GM18861 (cell line): ENCODE results near the gene IL1RAPL2.

Source experiments
- ATAC-seq: cut with Tn5 transposase; IDR thresholded peaks from one replicate; pipeline ENCODE4 v1.9.1; 2021; ENCODE audit not compliant: unreplicated experiment

Gene IL1RAPL2

DNA sequence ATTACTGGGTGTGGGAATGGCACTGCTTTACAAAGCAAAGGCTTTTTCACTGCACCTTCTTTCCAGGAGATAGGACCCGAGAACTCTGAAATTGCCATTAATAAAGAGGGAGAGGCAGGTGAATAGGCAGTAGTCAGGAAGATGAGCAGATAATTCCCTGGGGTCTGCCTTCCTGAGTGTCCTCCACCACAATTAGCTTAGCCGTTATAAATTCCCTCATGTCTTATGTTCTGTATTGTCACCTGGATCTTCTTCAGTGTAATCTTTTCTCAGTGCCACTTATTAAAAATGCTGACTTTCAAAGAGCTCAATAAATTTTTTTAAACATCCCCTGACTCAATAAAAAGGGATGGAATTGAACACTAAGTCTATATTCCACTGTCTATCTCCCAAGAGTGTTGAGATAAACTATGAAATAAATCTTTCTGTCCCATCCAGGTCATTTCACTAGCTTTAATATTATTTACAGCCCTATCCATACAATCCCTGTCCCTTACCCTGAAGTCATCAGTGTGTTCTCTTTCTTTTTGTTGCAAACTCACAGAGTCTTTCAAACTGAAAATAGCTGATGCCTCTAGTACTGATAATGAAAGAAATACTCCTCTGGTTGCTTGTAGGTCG is 984.2 kb downstream of the IL1RAPL2 start:
- no peak for ATAC-seq

DNA sequence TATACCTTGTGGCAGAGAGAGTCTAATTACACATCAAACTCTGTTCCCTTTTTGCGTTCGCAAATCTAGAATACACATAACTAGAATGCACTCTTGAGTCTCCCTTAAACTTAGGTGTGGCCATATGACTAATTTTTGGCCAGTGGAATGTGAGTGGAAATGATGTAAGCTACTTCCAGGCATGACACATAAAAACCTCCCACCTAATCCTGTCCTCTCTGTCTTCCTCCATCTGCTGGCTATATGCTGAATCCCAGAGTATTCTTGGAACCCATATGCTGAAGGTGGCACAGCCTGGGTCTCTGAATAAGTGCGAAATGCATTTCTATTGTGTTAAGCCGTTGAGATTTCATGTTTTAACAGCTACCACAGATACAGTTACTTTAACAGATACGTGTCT is 986.4 kb downstream of the IL1RAPL2 start:
- no peak for ATAC-seq

DNA sequence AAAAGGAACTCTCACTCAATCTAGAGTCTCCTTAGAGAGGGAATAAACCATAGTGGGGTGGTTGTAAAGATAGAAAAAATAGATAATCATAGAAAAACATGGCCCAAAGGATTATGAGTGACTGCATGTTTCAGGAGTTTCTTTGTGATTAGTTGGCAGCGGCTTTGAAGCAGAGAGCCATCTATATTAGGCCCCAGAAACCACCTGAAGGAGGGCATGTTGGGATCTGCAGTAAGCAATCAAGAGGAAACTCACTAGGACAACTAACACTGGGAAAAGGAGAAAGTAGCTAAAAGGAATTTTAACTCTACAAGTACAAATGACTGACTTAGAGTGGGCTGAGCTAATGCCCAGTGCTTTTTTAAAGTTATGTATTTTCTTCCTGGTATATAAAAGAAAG is 987.1 kb downstream of the IL1RAPL2 start:
- no peak for ATAC-seq

DNA sequence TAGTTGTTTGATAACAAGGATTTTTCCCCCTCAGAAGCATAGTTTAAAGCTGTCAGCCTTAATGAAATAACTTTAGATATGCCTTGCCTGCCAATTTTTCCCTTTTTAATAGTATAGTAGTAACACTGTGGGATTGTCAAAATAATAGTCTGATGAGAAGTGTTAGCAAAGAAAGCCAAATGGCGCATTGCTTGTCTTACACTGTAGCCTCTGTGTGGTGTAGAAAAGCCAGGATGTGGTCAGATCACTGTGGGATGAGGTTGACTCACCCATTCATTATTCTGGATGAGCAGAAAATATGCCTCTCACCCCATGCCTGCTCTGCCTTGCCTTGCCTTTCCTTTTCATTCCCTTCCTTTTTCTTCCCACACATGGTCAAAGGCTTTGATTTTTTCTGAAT is 998.5 kb downstream of the IL1RAPL2 start:
- no peak for ATAC-seq

DNA sequence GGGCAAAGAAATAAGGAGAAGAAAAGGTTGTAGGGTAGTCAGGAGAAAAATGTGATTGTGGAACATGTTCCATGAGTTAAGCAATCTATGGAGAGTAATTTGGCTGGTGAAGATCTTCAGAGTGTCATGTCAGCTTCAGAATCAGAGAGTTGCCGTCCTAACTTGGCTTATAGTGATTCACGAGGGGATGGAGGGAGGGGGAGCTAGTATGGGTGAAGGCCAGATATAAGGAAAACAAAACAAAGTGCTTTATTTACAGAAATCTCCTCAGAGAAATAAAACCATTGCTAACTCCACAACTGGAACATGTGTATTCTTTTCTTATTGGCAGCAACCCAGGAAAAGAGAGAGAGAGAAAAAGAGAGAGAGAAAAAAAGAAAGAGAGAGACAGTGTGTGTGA is 999.9 kb downstream of the IL1RAPL2 start:
- no peak for ATAC-seq

DNA sequence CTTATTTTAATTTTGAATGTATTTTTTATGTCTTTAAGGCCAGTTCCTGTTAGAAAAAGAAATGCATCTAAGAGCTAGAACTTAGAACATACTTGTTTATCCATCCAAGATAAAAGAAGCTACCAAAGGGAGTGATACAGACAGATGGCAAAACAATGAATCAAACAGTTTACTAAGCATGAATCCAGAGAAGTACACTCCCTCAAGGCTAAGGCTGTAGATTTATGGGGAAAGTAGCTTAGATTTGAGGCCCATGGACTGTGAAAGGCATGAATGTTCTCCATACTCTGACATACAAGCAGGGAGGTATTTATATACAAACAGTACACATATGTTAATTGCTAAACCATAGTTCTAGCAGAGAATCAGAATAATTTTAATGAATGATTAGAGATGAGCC is 1001.1 kb downstream of the IL1RAPL2 start:
- no peak for ATAC-seq

DNA sequence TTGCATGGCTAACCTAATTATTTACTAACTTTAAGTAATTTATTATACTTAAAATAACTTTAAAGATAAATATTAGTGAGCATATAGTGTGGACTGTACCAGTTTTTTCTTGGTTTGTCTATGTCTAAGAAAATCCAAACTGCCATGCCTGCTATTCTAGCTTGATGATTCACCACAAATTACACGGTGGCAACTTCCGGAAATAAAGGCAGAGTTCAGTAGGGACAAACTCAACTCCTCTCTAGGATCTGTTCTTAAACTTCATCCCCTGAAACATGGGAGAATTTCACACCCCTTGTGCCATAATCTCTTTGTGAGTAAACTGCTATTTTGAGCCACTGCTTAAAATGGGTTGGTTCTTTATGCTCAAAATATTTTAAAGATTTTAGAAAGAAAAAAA is 1042.7 kb downstream of the IL1RAPL2 start:
- ATAC-seq, result no peak

DNA sequence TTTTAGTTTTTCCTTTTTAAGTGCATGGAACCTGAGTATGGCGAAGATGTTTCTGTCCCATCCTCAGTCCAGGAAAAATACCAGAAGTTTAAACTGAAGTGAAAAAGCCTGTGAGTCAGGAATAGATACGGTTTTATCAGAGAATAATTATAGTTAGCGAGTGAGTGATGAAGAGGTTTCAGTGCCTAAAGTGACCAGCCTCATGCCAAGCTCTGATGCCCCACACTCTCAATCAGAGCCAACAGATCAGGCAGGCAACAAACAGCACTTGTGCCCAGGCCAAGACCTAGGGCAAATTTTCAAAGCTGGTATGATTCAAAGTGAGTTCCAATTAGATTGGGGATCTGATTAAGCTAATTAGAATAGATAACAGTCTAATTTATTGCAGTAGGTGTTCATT is 1043.5 kb downstream of the IL1RAPL2 start:
- no peak for ATAC-seq

DNA sequence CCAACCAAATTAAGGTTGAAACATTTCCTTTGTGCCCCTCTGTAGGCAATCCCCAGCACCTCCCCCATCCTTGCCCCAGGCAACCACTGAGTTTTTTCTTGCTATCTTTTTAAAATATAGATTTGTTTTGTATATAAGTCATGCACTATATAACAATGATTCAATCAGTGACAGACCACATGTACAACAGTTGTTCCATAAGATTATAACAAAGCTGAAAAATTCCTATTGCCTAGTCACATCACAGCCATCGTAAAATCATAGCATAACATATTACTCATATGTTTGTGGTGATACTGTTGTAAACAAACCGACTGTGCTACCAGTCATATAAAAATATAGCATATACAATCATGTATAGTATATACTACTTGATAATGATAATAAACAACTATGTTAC is 1044.4 kb downstream of the IL1RAPL2 start:
- no peak for ATAC-seq

DNA sequence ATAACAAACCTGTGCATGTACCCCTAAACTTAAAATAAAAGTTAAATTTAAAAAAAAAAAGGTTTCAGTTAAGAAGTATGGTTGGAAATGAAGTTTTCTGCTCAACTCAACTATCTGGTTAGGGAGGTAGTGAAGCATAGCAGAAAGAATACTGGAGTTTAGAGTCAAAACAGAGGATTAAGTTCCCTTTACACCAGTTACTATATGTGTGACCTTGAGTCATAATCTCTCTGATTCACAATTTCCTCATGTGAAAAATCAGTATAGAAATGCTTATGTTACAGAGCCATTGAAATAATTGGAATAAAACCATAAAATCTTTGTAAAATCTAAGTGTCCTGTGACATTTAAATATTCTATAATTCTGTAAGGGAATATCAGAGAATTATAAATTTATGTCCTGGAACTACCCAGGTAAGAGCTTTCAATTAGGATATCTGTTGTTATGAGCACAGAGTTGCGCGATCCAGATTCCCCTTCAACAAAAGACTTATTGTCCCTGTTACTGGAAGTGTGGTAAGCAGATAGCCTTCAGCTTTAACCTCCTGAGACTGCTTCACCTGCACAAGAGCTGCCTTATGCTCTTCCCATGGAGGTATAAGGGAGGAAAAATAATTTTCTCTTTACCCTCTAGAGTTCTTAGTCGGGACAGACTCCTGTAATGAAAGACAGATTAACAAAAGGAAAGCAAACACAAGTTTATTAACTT is 1052.5 kb downstream of the IL1RAPL2 start:
- no peak for ATAC-seq

DNA sequence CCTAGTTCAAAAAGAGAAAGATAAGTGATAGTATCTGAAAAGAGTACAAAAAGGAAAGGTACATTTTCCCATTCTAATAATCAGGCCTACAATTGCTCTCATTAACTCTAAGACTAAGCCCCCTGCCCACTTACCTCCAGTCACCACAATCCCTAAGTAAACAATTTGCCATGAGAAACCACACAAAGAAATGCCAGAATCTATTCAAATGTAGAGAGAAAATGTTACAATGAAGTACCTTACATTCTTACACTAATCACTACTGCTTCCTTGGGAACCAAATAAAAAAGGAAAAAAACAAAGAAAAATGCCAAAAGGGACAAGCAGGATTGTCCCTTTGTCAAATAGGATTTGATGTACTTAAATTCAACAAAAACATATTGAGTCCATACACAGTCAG is 1068.2 kb downstream of the IL1RAPL2 start:
- no peak for ATAC-seq

DNA sequence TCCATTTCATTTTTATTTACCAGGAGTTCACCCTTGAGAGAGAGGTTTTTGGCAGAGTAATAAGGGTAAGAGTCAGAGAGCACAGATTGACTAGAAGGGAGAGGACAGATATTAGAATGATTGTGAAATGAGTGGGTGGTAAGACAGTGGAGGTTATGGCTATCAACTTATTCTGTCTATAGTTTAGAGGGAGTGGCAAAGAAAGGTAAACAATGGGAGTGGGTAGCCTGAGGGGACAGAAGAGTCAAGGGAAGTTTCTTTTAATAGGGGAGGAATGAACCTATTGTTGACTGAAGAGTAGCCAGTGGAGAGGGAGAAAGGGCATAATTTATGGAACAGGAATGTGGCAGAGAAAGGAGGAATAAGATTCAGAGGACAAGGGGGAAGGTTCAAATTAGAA is 1069.8 kb downstream of the IL1RAPL2 start:
- no peak for ATAC-seq

DNA sequence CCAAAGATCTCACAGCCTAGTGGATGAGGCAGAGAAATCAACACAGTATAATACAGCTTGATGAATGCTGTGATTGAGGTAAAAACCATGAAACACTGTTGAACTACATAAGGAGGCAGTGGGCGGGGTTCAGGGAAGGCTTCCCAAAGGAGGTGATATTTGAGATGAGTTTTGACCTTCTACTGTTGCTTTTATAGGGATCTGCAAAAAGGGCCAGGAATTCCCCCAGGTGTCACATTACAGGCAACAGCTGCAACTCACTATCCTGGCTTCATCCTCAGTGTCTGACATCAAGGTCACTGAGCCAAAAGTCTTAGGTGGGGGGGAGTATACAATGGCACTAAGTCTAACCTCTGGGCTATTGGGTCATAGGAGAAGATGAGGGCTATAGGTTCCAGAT is 1070.7 kb downstream of the IL1RAPL2 start:
- ATAC-seq, result no peak

DNA sequence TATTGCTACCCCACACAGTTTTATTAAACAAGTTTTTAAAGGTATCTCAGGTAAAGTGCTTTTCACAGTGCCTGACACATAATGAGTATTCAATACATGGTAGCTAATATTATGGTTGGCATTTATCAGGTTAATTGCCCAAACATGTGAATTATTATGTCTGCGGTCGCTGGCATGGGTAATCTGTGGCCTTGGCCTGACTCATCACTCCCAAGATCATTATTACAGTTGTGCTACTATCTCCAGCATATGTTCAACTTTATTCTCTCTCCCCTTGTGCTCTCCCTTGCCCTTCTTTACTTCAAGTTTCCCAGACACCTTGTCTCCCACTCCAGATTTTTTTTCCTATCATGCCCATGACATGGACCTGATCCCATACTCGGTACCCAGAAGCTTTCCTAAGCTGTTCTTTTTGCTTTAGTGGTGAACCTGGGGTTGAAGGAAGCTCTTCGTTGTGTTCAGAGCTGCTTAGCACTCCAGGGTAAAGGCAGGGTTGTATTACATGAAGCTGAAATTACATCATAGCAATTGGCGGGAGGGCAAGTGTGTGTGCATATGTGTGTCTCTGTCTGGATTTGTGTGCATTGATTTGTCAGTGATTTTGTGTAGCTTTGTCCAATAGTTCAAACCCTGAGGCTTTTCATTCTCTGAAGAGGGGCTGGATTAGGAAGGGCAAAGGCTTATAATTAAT is 1079.8 kb downstream of the IL1RAPL2 start:
- no peak for ATAC-seq

DNA sequence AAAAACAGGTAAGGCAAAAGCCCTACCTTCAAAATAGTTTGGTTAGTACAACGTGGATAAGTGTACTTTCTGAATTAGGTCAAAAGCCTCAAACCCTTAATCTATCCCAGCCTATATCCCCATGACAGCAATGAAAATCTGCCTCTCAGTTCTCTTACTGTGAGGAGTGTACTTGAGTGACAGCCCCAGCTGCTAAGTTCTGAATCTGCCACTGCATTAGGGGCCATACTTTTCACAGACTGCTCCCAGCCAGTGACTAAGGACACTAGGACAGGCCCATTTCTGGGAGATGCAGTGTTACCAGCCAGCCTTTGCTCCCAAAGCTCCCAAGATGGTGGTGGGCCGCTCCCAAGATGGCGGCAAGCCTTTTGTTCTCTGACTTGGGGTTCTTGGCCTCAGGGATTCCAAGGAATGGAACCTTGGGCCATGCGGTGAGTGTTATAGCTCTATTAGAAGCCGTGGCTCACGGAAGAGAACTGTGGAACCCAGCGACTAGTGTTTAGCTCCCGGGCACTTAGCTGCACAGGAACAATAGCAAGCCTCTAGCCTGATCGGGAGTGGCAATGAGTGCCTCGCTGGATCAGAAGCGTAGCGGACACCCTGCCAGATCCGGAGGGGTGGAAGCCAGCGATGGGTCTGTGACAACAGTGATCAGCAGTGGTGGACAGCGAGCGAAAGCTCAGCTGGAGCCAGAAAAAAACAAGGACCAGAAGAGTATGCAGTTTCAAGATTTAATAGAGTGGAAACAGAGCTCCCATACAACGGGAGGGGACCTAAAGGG is 1080.8 kb downstream of the IL1RAPL2 start:
- ATAC-seq, result no peak

DNA sequence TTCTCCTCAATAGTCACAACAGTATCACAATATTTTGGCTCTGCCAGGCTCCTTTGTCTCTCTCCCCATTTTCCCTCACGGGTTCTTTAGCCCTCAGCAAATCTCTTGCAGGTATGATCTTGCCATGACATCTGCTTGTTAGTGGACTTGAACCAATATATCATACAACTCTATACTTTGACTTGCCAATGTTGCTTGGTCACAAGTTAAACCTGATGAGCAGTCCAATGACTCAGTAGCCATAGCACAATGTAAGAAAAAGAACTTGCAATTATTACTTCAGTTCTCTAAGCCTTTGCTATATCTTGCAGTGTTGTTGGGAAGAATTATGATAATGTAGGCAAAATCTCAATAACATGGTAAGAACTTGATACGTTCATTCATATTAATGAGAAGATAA is 1081.8 kb downstream of the IL1RAPL2 start:
- ATAC-seq, result no peak

DNA sequence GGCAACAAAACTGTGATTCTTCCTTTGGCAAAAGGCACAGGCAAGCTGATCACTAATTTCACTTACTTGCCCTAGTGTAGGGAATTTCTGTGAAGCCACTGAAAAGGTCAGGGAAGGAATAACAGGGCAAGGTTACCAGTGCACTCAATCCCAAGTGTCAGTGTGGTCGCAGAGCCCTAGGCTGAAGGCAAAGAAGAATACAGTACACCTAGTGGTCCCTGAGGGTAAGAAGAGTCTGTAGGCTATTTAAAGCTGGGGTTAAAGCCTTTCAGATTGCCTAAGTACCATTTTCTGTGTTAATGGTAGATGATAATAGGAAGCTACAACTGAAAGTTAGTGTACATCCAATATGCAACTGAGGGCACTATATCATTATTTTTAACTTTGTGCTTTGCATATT is 1082.7 kb downstream of the IL1RAPL2 start:
- no peak for ATAC-seq

DNA sequence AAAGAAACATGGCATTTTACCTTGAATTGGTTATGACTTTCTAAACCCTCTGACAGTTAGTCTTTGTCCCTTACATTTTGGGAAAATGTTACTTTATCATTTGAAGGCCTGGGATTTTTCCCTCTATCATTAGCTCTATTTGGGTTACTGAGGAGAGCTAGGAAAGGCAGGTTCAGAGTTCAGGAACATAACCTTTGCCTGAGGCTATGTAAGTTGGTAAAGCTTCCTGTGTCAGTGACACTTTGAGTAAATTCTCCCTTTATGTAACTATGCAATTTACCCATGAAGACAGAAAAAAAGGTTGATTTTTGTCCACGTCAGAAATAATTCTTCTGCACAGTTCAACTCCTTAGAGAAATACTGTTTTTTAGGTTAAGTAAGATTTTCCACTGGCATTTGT is 1084.6 kb downstream of the IL1RAPL2 start:
- ATAC-seq, result no peak

DNA sequence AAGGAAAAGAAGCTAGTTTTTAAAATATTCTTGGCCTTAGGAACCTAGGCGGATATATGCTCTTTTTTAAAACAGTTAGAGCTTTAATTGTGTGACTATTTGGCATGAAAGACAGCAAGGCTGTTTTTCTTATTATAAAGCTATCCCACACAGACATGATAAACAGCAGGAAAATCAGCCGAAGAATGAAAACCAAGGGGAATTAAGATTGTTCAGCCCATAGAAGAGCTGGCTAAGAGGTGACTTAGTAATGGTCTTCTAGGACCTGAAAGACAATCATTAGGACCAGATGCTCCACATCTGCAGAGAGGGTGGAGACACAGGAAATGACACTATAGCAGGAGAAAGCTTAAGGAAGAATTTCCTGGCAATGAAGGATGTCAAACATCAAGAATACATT is 1085.0 kb downstream of the IL1RAPL2 start:
- no peak for ATAC-seq

DNA sequence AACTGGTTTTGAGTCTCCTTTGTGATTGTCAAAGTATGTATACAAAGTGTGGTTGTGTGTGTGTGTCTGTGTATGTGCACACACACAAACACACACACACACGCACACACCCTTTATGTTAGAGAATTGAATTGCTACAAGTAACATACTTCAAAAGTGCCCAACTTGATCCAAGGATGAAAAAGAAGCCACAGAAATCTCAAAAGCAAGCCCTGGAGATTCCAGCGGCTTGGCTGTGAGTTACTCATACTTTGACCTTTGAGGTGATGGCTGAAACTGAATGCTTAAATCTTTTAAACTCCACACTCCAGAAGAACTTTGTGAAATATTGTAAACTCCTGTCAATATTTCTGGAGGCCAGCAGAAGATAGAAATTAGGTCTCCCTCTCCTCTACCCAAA is 1087.9 kb downstream of the IL1RAPL2 start:
- ATAC-seq, result no peak

DNA sequence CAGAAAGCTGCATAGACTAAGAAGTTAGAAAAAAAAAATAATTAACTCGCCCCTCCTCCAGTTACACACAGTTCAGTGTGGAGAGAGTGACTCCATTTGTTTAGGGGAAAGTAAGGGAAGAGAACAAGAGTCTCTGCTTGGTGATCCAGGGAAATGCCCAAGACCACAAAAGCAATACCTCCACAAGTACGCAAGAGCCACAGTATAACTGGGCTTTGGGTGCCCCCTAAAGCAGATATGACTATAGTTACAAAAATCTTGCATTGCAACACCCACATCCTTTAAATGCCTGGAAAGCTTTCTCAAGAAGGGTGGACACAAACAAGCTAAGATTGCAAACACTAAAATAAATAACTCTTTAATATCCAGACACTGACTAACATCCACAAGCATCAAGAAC is 1092.1 kb downstream of the IL1RAPL2 start:
- no peak for ATAC-seq

DNA sequence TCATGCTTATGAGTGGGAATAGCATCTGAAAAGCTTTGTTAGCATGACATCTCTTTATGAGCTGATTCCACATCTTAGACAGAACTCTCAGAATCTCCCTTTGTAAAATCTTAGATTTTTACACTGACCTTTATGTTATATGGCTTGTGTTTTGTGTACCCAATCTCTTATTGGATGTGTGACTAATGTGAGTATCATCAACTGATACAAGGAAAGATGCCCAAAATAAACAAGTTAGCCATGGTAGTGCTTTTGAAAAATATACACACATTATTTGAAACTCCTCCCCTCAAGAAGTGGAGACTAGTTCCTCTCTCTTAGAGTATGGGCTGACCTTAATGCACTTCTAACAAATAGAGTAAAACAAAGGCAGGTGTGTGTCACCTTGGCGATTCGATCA is 1096.2 kb downstream of the IL1RAPL2 start:
- ATAC-seq, result no peak
